ENCODE results near the gene ABHD17A. TPM values are rescaled to one million over a fixed set of nuclear protein-coding genes. Genes with fewer than 3 reads are reported as not detected.

The ABHD17A gene
- polyA plus RNA-seq, 1 of the 3 experiments (the other 2 are of a cell fraction): 61.1 TPM

- TF ChIP-seq, protein P1, sequence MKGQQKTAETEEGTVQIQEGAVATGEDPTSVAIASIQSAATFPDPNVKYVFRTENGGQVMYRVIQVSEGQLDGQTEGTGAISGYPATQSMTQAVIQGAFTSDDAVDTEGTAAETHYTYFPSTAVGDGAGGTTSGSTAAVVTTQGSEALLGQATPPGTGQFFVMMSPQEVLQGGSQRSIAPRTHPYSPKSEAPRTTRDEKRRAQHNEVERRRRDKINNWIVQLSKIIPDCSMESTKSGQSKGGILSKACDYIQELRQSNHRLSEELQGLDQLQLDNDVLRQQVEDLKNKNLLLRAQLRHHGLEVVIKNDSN (IDR thresholded peaks at IDR 0.05; ENCODE audit: borderline replicate concordance, low read depth): no peak
- TF ChIP-seq NFIC (IDR thresholded peaks at IDR 0.05; ENCODE audit: borderline replicate concordance) (no peak), TEAD4 (IDR thresholded peaks at IDR 0.05; ENCODE audit: borderline replicate concordance, insufficient read depth) (no peak), CHD2 (IDR thresholded peaks at IDR 0.05; ENCODE audit: low read length, partially characterized antibody) (no peak)
- TF ChIP-seq, protein P2, sequence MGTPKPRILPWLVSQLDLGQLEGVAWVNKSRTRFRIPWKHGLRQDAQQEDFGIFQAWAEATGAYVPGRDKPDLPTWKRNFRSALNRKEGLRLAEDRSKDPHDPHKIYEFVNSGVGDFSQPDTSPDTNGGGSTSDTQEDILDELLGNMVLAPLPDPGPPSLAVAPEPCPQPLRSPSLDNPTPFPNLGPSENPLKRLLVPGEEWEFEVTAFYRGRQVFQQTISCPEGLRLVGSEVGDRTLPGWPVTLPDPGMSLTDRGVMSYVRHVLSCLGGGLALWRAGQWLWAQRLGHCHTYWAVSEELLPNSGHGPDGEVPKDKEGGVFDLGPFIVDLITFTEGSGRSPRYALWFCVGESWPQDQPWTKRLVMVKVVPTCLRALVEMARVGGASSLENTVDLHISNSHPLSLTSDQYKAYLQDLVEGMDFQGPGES (IDR thresholded peaks at IDR 0.05; ENCODE audit: low read depth, low read length): no peak
- Histone ChIP-seq H3K79me2 (ENCODE audit: insufficient read depth) (peaks cover 64% of the 10 kb centered on the region), H3K9ac (no peak overlapping the region), H3K4me2 (no peak overlapping the region), H3K9me2 (no peaks in the 10 kb centered on the region), H3K27me3 (ENCODE audit: insufficient read depth) (no peaks in the 10 kb centered on the region), H3K4me1 (ENCODE audit: control insufficient read depth in 1 of 2, insufficient read depth in 2 of 2, low read depth in 1 of 2, low read length in 1 of 2) (peaks cover 3 to 7% of the 10 kb centered on the region in 2 experiments; a peak in 2 of 4 replicates), H2AFZ (ENCODE audit: low read depth) (no peak overlapping the region), H3K36me3 (replicated peaks in 1 of 2; ENCODE audit: control insufficient read depth in 1 of 2, insufficient read depth in 2 of 2, low read length in 1 of 2) (peaks cover 3% of the 10 kb centered on the region in 2 experiments), H3F3A (replicated peaks; ENCODE audit: insufficient read depth) (peaks cover 13% of the 10 kb centered on the region), H4K20me1 (ENCODE audit: insufficient read depth) (peaks cover 8% of the 10 kb centered on the region), H3K27ac (ENCODE audit: low read depth in 2 of 2, low read length in 1 of 2) (no peak overlapping the region), H3K9me3 (no peaks in the 10 kb centered on the region), H3K4me3 (ENCODE audit: low read depth in 2 of 2, low read length in 1 of 2) (no peak overlapping the region)
- POLR2A ChIA-PET: interaction anchor here (0.6 to 1.3 kb wide), 2 partner anchors 8 to 917 kb away, joined by 3 read pairs; no protein-coding TSS in a partner anchor
- CTCF ChIA-PET: interaction anchor here (0.9 kb wide), 1 partner anchor 29 kb away, joined by 3 read pairs; no protein-coding TSS in a partner anchor
- DNase-seq: no peak
- WGBS (ENCODE audit: low lambda C conversion rate): 97% methylated on average over 7 of the region's 8 CpGs
Measured at GRCh38 chr19:1866693-1867348, 18.5 kb downstream of the ABHD17A start.

GRCh38 chr19:1865172-1866010, 19.9 kb downstream of the ABHD17A start:
- Histone ChIP-seq H3K9me2 (no peaks in the 10 kb centered on the region), H3K79me2 (ENCODE audit: insufficient read depth) (peaks cover 64% of the 10 kb centered on the region), H3F3A (replicated peaks; ENCODE audit: insufficient read depth) (peaks cover 13% of the 10 kb centered on the region), H3K4me2 (peak overlapping the region; percentile 100), H3K9me3 (no peaks in the 10 kb centered on the region), H3K9ac (peak overlapping the region; percentile 96), H2AFZ (ENCODE audit: low read depth) (peak overlapping the region; percentile 62), H3K36me3 (replicated peaks in 1 of 2; ENCODE audit: control insufficient read depth in 1 of 2, insufficient read depth in 2 of 2, low read length in 1 of 2) (no peaks in the 10 kb centered on the region), H3K27me3 (ENCODE audit: insufficient read depth) (no peaks in the 10 kb centered on the region), H3K4me3 (ENCODE audit: low read depth in 2 of 2, low read length in 1 of 2) (peak overlapping the region; percentile 64 to 79), H4K20me1 (ENCODE audit: insufficient read depth) (peaks cover 22% of the 10 kb centered on the region), H3K4me1 (ENCODE audit: control insufficient read depth in 1 of 2, insufficient read depth in 2 of 2, low read depth in 1 of 2, low read length in 1 of 2) (peaks cover 14 to 21% of the 10 kb centered on the region in 2 experiments; a peak in 2 of 4 replicates), H3K27ac (ENCODE audit: low read depth in 2 of 2, low read length in 1 of 2) (peak overlapping the region; percentile 93 to 94)
- DNase-seq: no peak
- ChIA-PET CTCF (interaction anchor here (0.5 to 1.9 kb wide), 14 partner anchors 10 to 729 kb away, joined by 3 to 10 read pairs (median 4); no protein-coding TSS in a partner anchor), POLR2A (interaction anchor here (1.2 to 1.4 kb wide), 4 partner anchors 9 to 40 kb away, joined by 3 to 7 read pairs (median 5); partner anchors contain the start of genes ADAT3 and SCAMP4)
- TF ChIP-seq MEF2A (IDR thresholded peaks at IDR 0.05; ENCODE audit: borderline replicate concordance, low read depth): no peak
- no peak for TF ChIP-seq YY1 (IDR thresholded peaks at IDR 0.05; ENCODE audit: low read depth)
- TF ChIP-seq TEAD4 (IDR thresholded peaks at IDR 0.05; ENCODE audit: borderline replicate concordance, insufficient read depth): no peak
- no peak for TF ChIP-seq RXRA (IDR thresholded peaks at IDR 0.05; ENCODE audit: borderline replicate concordance, low read depth)
- TF ChIP-seq TAF1 (IDR thresholded peaks at IDR 0.05; ENCODE audit: borderline replicate concordance, low read depth, low read length): no peak
- TF ChIP-seq, protein P3, sequence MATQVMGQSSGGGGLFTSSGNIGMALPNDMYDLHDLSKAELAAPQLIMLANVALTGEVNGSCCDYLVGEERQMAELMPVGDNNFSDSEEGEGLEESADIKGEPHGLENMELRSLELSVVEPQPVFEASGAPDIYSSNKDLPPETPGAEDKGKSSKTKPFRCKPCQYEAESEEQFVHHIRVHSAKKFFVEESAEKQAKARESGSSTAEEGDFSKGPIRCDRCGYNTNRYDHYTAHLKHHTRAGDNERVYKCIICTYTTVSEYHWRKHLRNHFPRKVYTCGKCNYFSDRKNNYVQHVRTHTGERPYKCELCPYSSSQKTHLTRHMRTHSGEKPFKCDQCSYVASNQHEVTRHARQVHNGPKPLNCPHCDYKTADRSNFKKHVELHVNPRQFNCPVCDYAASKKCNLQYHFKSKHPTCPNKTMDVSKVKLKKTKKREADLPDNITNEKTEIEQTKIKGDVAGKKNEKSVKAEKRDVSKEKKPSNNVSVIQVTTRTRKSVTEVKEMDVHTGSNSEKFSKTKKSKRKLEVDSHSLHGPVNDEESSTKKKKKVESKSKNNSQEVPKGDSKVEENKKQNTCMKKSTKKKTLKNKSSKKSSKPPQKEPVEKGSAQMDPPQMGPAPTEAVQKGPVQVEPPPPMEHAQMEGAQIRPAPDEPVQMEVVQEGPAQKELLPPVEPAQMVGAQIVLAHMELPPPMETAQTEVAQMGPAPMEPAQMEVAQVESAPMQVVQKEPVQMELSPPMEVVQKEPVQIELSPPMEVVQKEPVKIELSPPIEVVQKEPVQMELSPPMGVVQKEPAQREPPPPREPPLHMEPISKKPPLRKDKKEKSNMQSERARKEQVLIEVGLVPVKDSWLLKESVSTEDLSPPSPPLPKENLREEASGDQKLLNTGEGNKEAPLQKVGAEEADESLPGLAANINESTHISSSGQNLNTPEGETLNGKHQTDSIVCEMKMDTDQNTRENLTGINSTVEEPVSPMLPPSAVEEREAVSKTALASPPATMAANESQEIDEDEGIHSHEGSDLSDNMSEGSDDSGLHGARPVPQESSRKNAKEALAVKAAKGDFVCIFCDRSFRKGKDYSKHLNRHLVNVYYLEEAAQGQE (IDR thresholded peaks at IDR 0.05; ENCODE audit: low read depth, low read length): no peak
- TF ChIP-seq, protein P1 (IDR thresholded peaks at IDR 0.05; ENCODE audit: borderline replicate concordance, low read depth): no peak
- TF ChIP-seq, protein P4, sequence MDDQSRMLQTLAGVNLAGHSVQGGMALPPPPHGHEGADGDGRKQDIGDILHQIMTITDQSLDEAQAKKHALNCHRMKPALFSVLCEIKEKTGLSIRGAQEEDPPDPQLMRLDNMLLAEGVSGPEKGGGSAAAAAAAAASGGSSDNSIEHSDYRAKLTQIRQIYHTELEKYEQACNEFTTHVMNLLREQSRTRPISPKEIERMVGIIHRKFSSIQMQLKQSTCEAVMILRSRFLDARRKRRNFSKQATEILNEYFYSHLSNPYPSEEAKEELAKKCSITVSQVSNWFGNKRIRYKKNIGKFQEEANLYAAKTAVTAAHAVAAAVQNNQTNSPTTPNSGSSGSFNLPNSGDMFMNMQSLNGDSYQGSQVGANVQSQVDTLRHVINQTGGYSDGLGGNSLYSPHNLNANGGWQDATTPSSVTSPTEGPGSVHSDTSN (IDR thresholded peaks at IDR 0.05): no peak
- no peak for TF ChIP-seq GABPA (IDR thresholded peaks at IDR 0.05; ENCODE audit: low read depth)
- no peak for TF ChIP-seq EP300 (IDR thresholded peaks at IDR 0.05; ENCODE audit: borderline replicate concordance in 1 of 2, low read depth in 1 of 2, low read length in 1 of 2)
- no peak for TF ChIP-seq ELF1 (IDR thresholded peaks at IDR 0.05)
- 98% methylated on average over 9 of the region's 17 CpGs for WGBS (ENCODE audit: low lambda C conversion rate)
